Osteoblast (primary cell): ENCODE results near the gene KIR2DL3. TPM values are rescaled to one million over a fixed set of nuclear protein-coding genes. Genes with fewer than 3 reads are reported as not detected.
"Not testable (repeated sequence)": the region's sequence is repeated elsewhere in the genome, so short reads cannot be mapped to it uniquely, and the experiment has no call there.

Source experiments
- DNase-seq: peaks from one replicate; pipeline ENCODE4 v3.0.0; 2011; ENCODE audit warnings: low spot score, mixed read lengths; ENCODE audit not compliant: insufficient read length; ENCODE audit errors: missing footprints
- H2AFZ ChIP-seq: 2 replicates; pipeline ENCODE4 v1.6.0; 2011; ENCODE audit warnings: mild to moderate bottlenecking, low read length
- H3K27ac ChIP-seq: 2 replicates; pipeline ENCODE4 v1.5.1; 2011; ENCODE audit warnings: mild to moderate bottlenecking, low read depth, low read length, moderate library complexity
- H3K27me3 ChIP-seq: 2 replicates; pipeline ENCODE4 v1.6.0; 2012; ENCODE audit warnings: mild to moderate bottlenecking, control low read depth, inconsistent platforms, low read length, moderate library complexity; ENCODE audit not compliant: insufficient read depth
- H3K36me3 ChIP-seq: 2 replicates; pipeline ENCODE4 v1.5.1; 2011; ENCODE audit warnings: mild to moderate bottlenecking, low read length, control low read depth, moderate library complexity; ENCODE audit not compliant: insufficient read depth
- H3K4me1 ChIP-seq: 2 replicates; pipeline ENCODE4 v1.5.1; 2011; ENCODE audit warnings: mild to moderate bottlenecking, low read length, control low read depth, moderate library complexity; ENCODE audit not compliant: insufficient read depth
- H3K4me2 ChIP-seq: 2 replicates; pipeline ENCODE4 v1.6.0; 2011; ENCODE audit warnings: mild to moderate bottlenecking, low read length; ENCODE audit not compliant: insufficient read depth
- H3K4me3 ChIP-seq: fragments of 200-600 bp; sonication (generic); 3 replicates; pipeline ENCODE4 v1.5.1; 2012; ENCODE audit warnings: mild to moderate bottlenecking, low read length, inconsistent platforms; ENCODE audit not compliant: insufficient read depth
- H3K79me2 ChIP-seq: 2 replicates; pipeline ENCODE4 v1.6.0; 2012; ENCODE audit warnings: mild to moderate bottlenecking, low read length, control low read depth, inconsistent platforms; ENCODE audit not compliant: insufficient read depth
- H3K9me3 ChIP-seq: 2 replicates; pipeline ENCODE4 v1.5.1; 2011; ENCODE audit warnings: low read depth, low read length, control low read depth
- H4K20me1 ChIP-seq: 2 replicates; pipeline ENCODE4 v1.6.0; 2012; ENCODE audit warnings: mild to moderate bottlenecking, low read length, control low read depth; ENCODE audit not compliant: insufficient read depth
- total RNA-seq: library from RNA; depleted of rRNA; stranded (reverse); fragments of >200 nt; gene quantifications from 2 replicates; pipeline ENCODE4 v1.2.3, GENCODE V29; 2012

Gene KIR2DL3
- total RNA-seq, 1 donor = not detected

GRCh38 chr19:54764219-54764618, 25.9 kb downstream of the KIR2DL3 start:
- not testable (repeated sequence) for H3K4me2 ChIP-seq, H3K36me3 ChIP-seq, H3K4me1 ChIP-seq, H4K20me1 ChIP-seq, H3K27ac ChIP-seq, DNase-seq, H2AFZ ChIP-seq, H3K79me2 ChIP-seq, H3K4me3 ChIP-seq, H3K27me3 ChIP-seq, H3K9me3 ChIP-seq

GRCh38 chr19:54766464-54766863, 28.2 kb downstream of the KIR2DL3 start:
- not testable (repeated sequence) for H3K4me1 ChIP-seq, H3K79me2 ChIP-seq, H3K4me2 ChIP-seq, H3K4me3 ChIP-seq, H2AFZ ChIP-seq, DNase-seq, H3K36me3 ChIP-seq, H3K27me3 ChIP-seq, H3K9me3 ChIP-seq, H3K27ac ChIP-seq, H4K20me1 ChIP-seq

- DNase-seq, H3K9me3 ChIP-seq, H4K20me1 ChIP-seq, H3K27me3 ChIP-seq, H3K4me1 ChIP-seq, H3K79me2 ChIP-seq, H3K36me3 ChIP-seq, H2AFZ ChIP-seq, H3K4me3 ChIP-seq, H3K27ac ChIP-seq, H3K4me2 ChIP-seq: not testable (repeated sequence)
Observed at GRCh38 chr19:54769646-54770045, 31.3 kb downstream of the KIR2DL3 start, which contains the start of gene KIR2DL1. TSS of gene KIR2DL1 (plus strand) at chr19:54769793. CDS start at chr19:54769851, 58 bp downstream.

- H3K4me3 ChIP-seq, DNase-seq, H3K9me3 ChIP-seq, H3K79me2 ChIP-seq, H3K36me3 ChIP-seq, H3K4me2 ChIP-seq, H2AFZ ChIP-seq, H3K27me3 ChIP-seq, H4K20me1 ChIP-seq, H3K4me1 ChIP-seq, H3K27ac ChIP-seq: not testable (repeated sequence)
Observed at GRCh38 chr19:54770511-54770910, 32.2 kb downstream of the KIR2DL3 start.

GRCh38 chr19:54771018-54771960, 33.0 kb downstream of the KIR2DL3 start:
- not testable (repeated sequence) for H3K4me2 ChIP-seq, H4K20me1 ChIP-seq, H3K9me3 ChIP-seq, H3K36me3 ChIP-seq, H3K27me3 ChIP-seq, H3K4me1 ChIP-seq, H3K79me2 ChIP-seq, H3K4me3 ChIP-seq, H3K27ac ChIP-seq, H2AFZ ChIP-seq
- DNase-seq = peak; percentile 27

- H3K4me3 ChIP-seq, H3K27ac ChIP-seq, H3K4me1 ChIP-seq, H3K36me3 ChIP-seq, DNase-seq, H3K27me3 ChIP-seq, H3K4me2 ChIP-seq, H4K20me1 ChIP-seq, H3K9me3 ChIP-seq, H3K79me2 ChIP-seq, H2AFZ ChIP-seq: not testable (repeated sequence)
Observed at GRCh38 chr19:54772666-54773065, 34.4 kb downstream of the KIR2DL3 start.

GRCh38 chr19:54775095-54775815, 36.9 kb downstream of the KIR2DL3 start:
- H3K27me3 ChIP-seq, H3K9me3 ChIP-seq, DNase-seq, H3K36me3 ChIP-seq, H3K79me2 ChIP-seq, H3K4me3 ChIP-seq, H3K4me2 ChIP-seq, H4K20me1 ChIP-seq, H3K4me1 ChIP-seq, H3K27ac ChIP-seq, H2AFZ ChIP-seq: not testable (repeated sequence)

- not testable (repeated sequence) for H4K20me1 ChIP-seq, H3K9me3 ChIP-seq, H3K36me3 ChIP-seq, H3K4me1 ChIP-seq, H3K4me2 ChIP-seq, DNase-seq, H3K27me3 ChIP-seq, H2AFZ ChIP-seq, H3K27ac ChIP-seq, H3K79me2 ChIP-seq, H3K4me3 ChIP-seq
Observed at GRCh38 chr19:54775830-54776229, 37.5 kb downstream of the KIR2DL3 start.
